A673 (cell line): Measurements from ENCODE around the gene PARM1. TPM values are rescaled to one million over a fixed set of nuclear protein-coding genes. Genes with fewer than 3 reads are reported as not detected.

Source experiments
- BruUV-seq: library from RNA; stranded (reverse); fragments of 400-500 nt; replicated peaks from 2 replicates; lab custom pipeline; 2021; lab: Mats Ljungman, UMichigan
- CTCF ChIA-PET: fragments of 300-600 bp; sonication (Branson Sonifier 250); formaldehyde crosslinking; loops from one replicate; lab custom pipeline; 2022; ENCODE audit warnings: antibody characterized with exemption; lab: Charles Lee
- POLR2A ChIA-PET: fragments of 300-600 bp; sonication (Branson Sonifier 250); formaldehyde crosslinking; loops from one replicate; lab custom pipeline; 2022; ENCODE audit warnings: antibody characterized with exemption; ENCODE audit not compliant: low non-redundant PET; lab: Charles Lee
- DNase-seq: peaks from one replicate; pipeline ENCODE4 v3.0.0-alpha.2; 2015; ENCODE audit warnings: low spot score
- H3K27ac ChIP-seq: fragments of 200-600 bp; sonication (generic); 2 replicates; pipeline ENCODE4 v1.5.1; 2016; ENCODE audit warnings: mixed run types, low read depth, mild to moderate bottlenecking, mixed read lengths, antibody characterized with exemption, low read length; ENCODE audit not compliant: poor library complexity, severe bottlenecking
- H3K27me3 ChIP-seq: fragments of 200-600 bp; sonication (generic); replicated peaks from 2 replicates; pipeline ENCODE4 v1.6.1; 2017; ENCODE audit warnings: mixed run types, low read depth, mild to moderate bottlenecking, mixed read lengths, antibody characterized with exemption, low read length; ENCODE audit not compliant: insufficient read depth, poor library complexity
- H3K36me3 ChIP-seq: fragments of 200-600 bp; sonication (generic); 2 replicates; pipeline ENCODE4 v1.6.1; 2016; ENCODE audit warnings: mixed run types, mild to moderate bottlenecking, mixed read lengths, antibody characterized with exemption, low read length; ENCODE audit not compliant: insufficient read depth, poor library complexity, severe bottlenecking
- H3K4me1 ChIP-seq: fragments of 200-600 bp; sonication (generic); 2 replicates; pipeline ENCODE4 v1.6.1; 2017; ENCODE audit warnings: mixed run types, mild to moderate bottlenecking, mixed read lengths, antibody characterized with exemption, low read length; ENCODE audit not compliant: insufficient read depth, poor library complexity, severe bottlenecking
- H3K4me3 ChIP-seq: fragments of 200-600 bp; sonication (generic); 2 replicates; pipeline ENCODE4 v1.5.1; 2016; ENCODE audit warnings: low read depth, mixed run types, mild to moderate bottlenecking, mixed read lengths, low read length; ENCODE audit not compliant: poor library complexity, severe bottlenecking
- H3K9me3 ChIP-seq: fragments of 200-600 bp; sonication (generic); 2 replicates; pipeline ENCODE4 v1.6.1; 2016; ENCODE audit warnings: mixed run types, low read depth, mild to moderate bottlenecking, mixed read lengths, antibody characterized with exemption, low read length; ENCODE audit not compliant: poor library complexity, severe bottlenecking
- EZH2 ChIP-seq: fragments of 200-600 bp; sonication (generic); IDR thresholded peaks from 2 replicates; pipeline ENCODE4 v1.6.1; 2017; ENCODE audit warnings: borderline replicate concordance, low read depth, mild to moderate bottlenecking, mixed read lengths, antibody characterized with exemption, low read length; ENCODE audit not compliant: poor library complexity, severe bottlenecking
- intact Hi-C: fragments of 100-400 bp; cut with micrococcal nuclease; formaldehyde crosslinking; loops from one replicate; pipeline ENCODE4 v1.10.0; 2022; ENCODE audit not compliant: unreplicated experiment
- total RNA-seq: library from RNA; stranded (reverse); gene quantifications from 2 replicates; pipeline ENCODE4 v1.2.3, GENCODE V29; 2021
- TF ChIP-seq, protein P1 (sequence below): fragments of 300-800, 200-600 bp; sonication (generic); conservative IDR thresholded peaks from 2 replicates; pipeline ENCODE4 v1.5.1; 2017; ENCODE audit warnings: low read depth, mild to moderate bottlenecking, antibody characterized with exemption, low read length, moderate library complexity, mixed read lengths

Gene PARM1
- total RNA-seq, 1 experiment from 2014 or later, result 12.3 TPM

DNA sequence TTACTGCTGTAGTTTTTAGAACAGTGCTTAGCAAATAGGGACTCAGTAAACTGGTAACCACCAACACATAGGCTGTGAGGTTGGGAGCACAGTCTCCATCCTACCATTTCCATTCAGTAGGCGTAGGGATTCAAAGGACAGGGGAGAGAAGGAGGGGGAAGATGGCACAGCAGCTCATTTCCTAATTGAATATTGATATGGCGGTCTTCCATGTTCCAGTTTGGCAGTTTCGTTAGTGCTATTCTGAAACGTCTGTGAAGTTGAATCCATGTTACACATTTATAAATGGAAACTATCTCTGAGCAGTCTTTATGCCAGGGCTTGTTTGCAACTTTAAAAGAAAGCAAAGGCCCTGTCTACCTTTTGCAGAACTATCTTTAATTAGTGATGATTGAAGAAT, 105.5 kb downstream of the PARM1 start:
- H3K4me3 ChIP-seq, result no peak overlapping the region
- no peaks in the 10 kb centered on the region for H3K27me3 ChIP-seq
- ChIA-PET CTCF (no interaction called here), POLR2A (no interaction called here)
- no peaks in the 10 kb centered on the region for H3K36me3 ChIP-seq
- no peaks in the 10 kb centered on the region for H3K4me1 ChIP-seq
- BruUV-seq, result no TSS peak
- H3K27ac ChIP-seq, result no peak overlapping the region
- no peaks in the 10 kb centered on the region for H3K9me3 ChIP-seq
- intact Hi-C loops, result no loop called here
- no peak for DNase-seq
- TF ChIP-seq, protein P1, sequence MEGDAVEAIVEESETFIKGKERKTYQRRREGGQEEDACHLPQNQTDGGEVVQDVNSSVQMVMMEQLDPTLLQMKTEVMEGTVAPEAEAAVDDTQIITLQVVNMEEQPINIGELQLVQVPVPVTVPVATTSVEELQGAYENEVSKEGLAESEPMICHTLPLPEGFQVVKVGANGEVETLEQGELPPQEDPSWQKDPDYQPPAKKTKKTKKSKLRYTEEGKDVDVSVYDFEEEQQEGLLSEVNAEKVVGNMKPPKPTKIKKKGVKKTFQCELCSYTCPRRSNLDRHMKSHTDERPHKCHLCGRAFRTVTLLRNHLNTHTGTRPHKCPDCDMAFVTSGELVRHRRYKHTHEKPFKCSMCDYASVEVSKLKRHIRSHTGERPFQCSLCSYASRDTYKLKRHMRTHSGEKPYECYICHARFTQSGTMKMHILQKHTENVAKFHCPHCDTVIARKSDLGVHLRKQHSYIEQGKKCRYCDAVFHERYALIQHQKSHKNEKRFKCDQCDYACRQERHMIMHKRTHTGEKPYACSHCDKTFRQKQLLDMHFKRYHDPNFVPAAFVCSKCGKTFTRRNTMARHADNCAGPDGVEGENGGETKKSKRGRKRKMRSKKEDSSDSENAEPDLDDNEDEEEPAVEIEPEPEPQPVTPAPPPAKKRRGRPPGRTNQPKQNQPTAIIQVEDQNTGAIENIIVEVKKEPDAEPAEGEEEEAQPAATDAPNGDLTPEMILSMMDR, result no peak
- no peak for TF ChIP-seq EZH2

DNA sequence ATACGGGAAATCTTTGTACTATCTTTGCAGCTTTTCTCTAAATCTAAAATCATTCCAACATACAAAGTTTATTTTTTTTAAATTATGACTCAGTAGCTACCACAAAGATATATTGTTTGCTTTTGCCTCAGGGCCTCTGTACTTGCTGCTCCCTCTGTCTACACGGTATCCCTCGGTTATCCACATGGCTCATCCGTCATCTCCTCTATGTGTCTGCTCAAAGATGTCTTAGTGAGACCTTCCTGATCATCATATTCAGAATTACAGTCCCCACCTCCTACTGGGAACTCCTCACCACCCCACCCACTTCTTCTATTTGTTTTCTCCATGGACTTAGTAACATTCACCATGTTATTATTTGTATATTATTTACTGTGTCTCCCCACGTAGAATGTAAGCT, 107.8 kb downstream of the PARM1 start:
- Histone ChIP-seq H3K9me3 (no peaks in the 10 kb centered on the region), H3K36me3 (no peaks in the 10 kb centered on the region), H3K4me1 (no peaks in the 10 kb centered on the region), H3K27me3 (no peaks in the 10 kb centered on the region), H3K4me3 (no peak overlapping the region), H3K27ac (no peak overlapping the region)
- TF ChIP-seq EZH2, result no peak
- TF ChIP-seq, protein P1, result no peak
- ChIA-PET CTCF (no interaction called here), POLR2A (no interaction called here)
- no TSS peak for BruUV-seq
- no peak for DNase-seq
- intact Hi-C loops, result no loop called here

DNA sequence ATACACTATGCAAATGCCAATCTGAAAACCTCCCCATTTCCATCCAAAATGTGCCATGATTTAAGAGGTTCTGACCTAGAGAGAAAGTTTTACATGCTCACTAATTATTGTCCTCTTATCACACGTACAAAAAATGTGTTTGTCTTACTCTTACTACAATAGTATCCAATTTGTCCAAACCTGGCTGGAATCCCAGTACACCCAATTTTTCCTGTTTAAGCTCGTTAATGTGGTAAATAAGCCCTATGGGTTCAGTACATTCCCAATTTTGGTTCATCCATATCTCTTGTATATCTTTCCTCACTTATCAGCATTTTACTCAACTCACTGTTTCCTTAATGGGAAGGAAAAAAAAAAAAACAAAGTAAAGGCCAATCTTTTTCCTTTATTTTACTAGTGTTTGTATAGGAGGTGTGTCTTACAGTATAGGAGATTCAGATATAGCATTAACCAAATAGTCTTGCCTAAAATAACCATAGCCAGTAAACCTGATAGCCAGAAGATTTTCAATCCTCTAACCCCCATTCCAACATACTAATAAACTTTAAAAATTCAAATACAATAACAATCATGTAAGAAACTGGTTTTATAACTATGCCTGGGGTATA, 109.8 kb downstream of the PARM1 start:
- no peaks in the 10 kb centered on the region for H3K36me3 ChIP-seq
- TF ChIP-seq, protein P1, result no peak
- TF ChIP-seq EZH2, result no peak
- ChIA-PET POLR2A (no interaction called here), CTCF (no interaction called here)
- H3K27ac ChIP-seq, result no peak overlapping the region
- no peaks in the 10 kb centered on the region for H3K4me1 ChIP-seq
- intact Hi-C loops, result no loop called here
- H3K4me3 ChIP-seq, result no peak overlapping the region
- no TSS peak for BruUV-seq
- H3K27me3 ChIP-seq, result no peaks in the 10 kb centered on the region
- no peak for DNase-seq
- H3K9me3 ChIP-seq, result no peaks in the 10 kb centered on the region
